HepG2 (cell line): Measurements from ENCODE around the gene CAMK2D. TPM values are rescaled to one million over a fixed set of nuclear protein-coding genes. Genes with fewer than 3 reads are reported as not detected.

Experiments used
- CBX1 ChIP-seq: IDR thresholded peaks from one replicate; pipeline ENCODE4 v1.6.1; 2016; ENCODE audit warnings: antibody characterized with exemption, low read depth
- CENPBD1 ChIP-seq: sonication (generic); formaldehyde crosslinking; IDR thresholded peaks from 2 replicates; pipeline ENCODE4 v1.8.0; 2022; ENCODE audit warnings: missing genetic modification reagents, low read depth, mild to moderate bottlenecking, borderline replicate concordance
- EHMT2 ChIP-seq: fragments of 200-600 bp; sonication (generic); IDR thresholded peaks from 2 replicates; pipeline ENCODE4 v1.7.0; 2017; ENCODE audit warnings: antibody characterized with exemption, low read depth, low read length, borderline replicate concordance
- HDAC2 ChIP-seq: sonication (generic); formaldehyde crosslinking; IDR thresholded peaks from 2 replicates; pipeline ENCODE4 v1.4.0; 2020; ENCODE audit warnings: missing genetic modification reagents
- IRF1 ChIP-seq: sonication (generic); formaldehyde crosslinking; IDR thresholded peaks from 2 replicates; pipeline ENCODE4 v1.4.0; 2020; ENCODE audit warnings: low read depth, mild to moderate bottlenecking, missing genetic modification reagents
- LBX2 ChIP-seq: sonication (generic); formaldehyde crosslinking; IDR thresholded peaks from 2 replicates; pipeline ENCODE4 v1.5.0; 2020; ENCODE audit warnings: missing genetic modification reagents, mild to moderate bottlenecking, borderline replicate concordance
- NFE2 ChIP-seq: sonication (generic); formaldehyde crosslinking; IDR thresholded peaks from 2 replicates; pipeline ENCODE4 v1.4.0; 2020; ENCODE audit warnings: missing genetic modification reagents
- PAWR ChIP-seq: sonication (generic); formaldehyde crosslinking; IDR thresholded peaks from 2 replicates; pipeline ENCODE4 v1.4.0; 2020; ENCODE audit warnings: missing genetic modification reagents, mild to moderate bottlenecking, borderline replicate concordance
- PPARG ChIP-seq: conservative IDR thresholded peaks from 2 replicates; pipeline ENCODE4 v1.6.1; 2016; ENCODE audit warnings: missing biosample characterization, missing genetic modification reagents
- RBM22 ChIP-seq: fragments of 200-400 bp; formaldehyde crosslinking; optimal IDR thresholded peaks from 2 replicates; pipeline ENCODE3; 2017; ENCODE audit warnings: mild to moderate bottlenecking, low read length, moderate library complexity
- RELA ChIP-seq: sonication (generic); formaldehyde crosslinking; IDR thresholded peaks from 2 replicates; pipeline ENCODE4 v1.4.0; 2020; ENCODE audit warnings: missing genetic modification reagents
- SIX1 ChIP-seq: sonication (generic); formaldehyde crosslinking; IDR thresholded peaks from 2 replicates; pipeline ENCODE4 v1.4.0; 2020; ENCODE audit warnings: missing genetic modification reagents, borderline replicate concordance
- SMAD1 ChIP-seq: sonication (generic); formaldehyde crosslinking; IDR thresholded peaks from 2 replicates; pipeline ENCODE4 v1.4.0; 2020; ENCODE audit warnings: missing genetic modification reagents, low read depth, mild to moderate bottlenecking, borderline replicate concordance
- SMARCC2 ChIP-seq: fragments of 450-650 bp; IDR thresholded peaks from 2 replicates; pipeline ENCODE4 v1.6.1; 2017; ENCODE audit warnings: antibody characterized with exemption, mild to moderate bottlenecking
- SPEN ChIP-seq: sonication (generic); formaldehyde crosslinking; IDR thresholded peaks from 2 replicates; pipeline ENCODE4 v1.5.1; 2020; ENCODE audit warnings: low read depth, mild to moderate bottlenecking, missing genetic modification reagents
- TRAFD1 ChIP-seq: sonication (generic); formaldehyde crosslinking; IDR thresholded peaks from 2 replicates; pipeline ENCODE4 v1.5.1; 2020; ENCODE audit warnings: missing genetic modification reagents, mild to moderate bottlenecking, borderline replicate concordance
- ZMYM4 ChIP-seq: sonication (generic); formaldehyde crosslinking; IDR thresholded peaks from 2 replicates; pipeline ENCODE4 v1.8.1; 2023; ENCODE audit warnings: mild to moderate bottlenecking, missing genetic modification reagents
- ZNF652 ChIP-seq: IDR thresholded peaks from 2 replicates; pipeline ENCODE4 v1.6.1; 2016; ENCODE audit warnings: low read depth, borderline replicate concordance
- ZNF704 ChIP-seq: sonication (generic); formaldehyde crosslinking; IDR thresholded peaks from 2 replicates; pipeline ENCODE4 v1.8.1; 2023; ENCODE audit warnings: mild to moderate bottlenecking, inconsistent platforms, moderate library complexity, missing genetic modification reagents, borderline replicate concordance
- ZNF773 ChIP-seq: sonication (generic); formaldehyde crosslinking; IDR thresholded peaks from 2 replicates; pipeline ENCODE4 v1.4.0; 2020; ENCODE audit warnings: missing genetic modification reagents, borderline replicate concordance
- ZNF784 ChIP-seq: sonication (generic); formaldehyde crosslinking; IDR thresholded peaks from 2 replicates; pipeline ENCODE4 v1.5.1; 2020; ENCODE audit warnings: missing genetic modification reagents, mild to moderate bottlenecking, borderline replicate concordance
- ZNF788 ChIP-seq: sonication (generic); formaldehyde crosslinking; IDR thresholded peaks from 2 replicates; pipeline ENCODE4 v1.5.0; 2020; ENCODE audit warnings: mild to moderate bottlenecking, missing genetic modification reagents, borderline replicate concordance
- ZNF790 ChIP-seq: sonication (generic); formaldehyde crosslinking; IDR thresholded peaks from 2 replicates; pipeline ENCODE4 v1.8.0; 2022; ENCODE audit warnings: missing genetic modification reagents, mild to moderate bottlenecking, borderline replicate concordance
- ZNF891 ChIP-seq: sonication (generic); formaldehyde crosslinking; IDR thresholded peaks from 2 replicates; pipeline ENCODE4 v1.5.0; 2020; ENCODE audit warnings: mild to moderate bottlenecking, missing genetic modification reagents
- ZZZ3 ChIP-seq: sonication (generic); formaldehyde crosslinking; IDR thresholded peaks from 2 replicates; pipeline ENCODE4 v1.4.0; 2020; ENCODE audit warnings: missing genetic modification reagents, mild to moderate bottlenecking, borderline replicate concordance
- polyA plus RNA-seq, 8 experiments: library from polyadenylated mRNA; depleted of rRNA in 3 of 8; stranded (reverse) in 7 of 8; unstranded in 1 of 8; fragments of >200 nt; fragmentation: Illumina TruSeq in 4 of 8; extraction: Trizol in 4 of 8; gene quantifications; 2 replicates each; pipeline versions ENCODE4 v1.2.1 to v1.2.3, GENCODE V29; 2011 to 2016; ENCODE audit warnings: low read depth in 4 of 8, missing spikeins in 1 of 8, mixed read lengths in 1 of 8; ENCODE audit not compliant: insufficient read depth in 1 of 8
- total RNA-seq, 5 experiments: library from RNA; depleted of rRNA; stranded (reverse); fragments of >200 nt; fragmentation: Illumina TruSeq; extraction: Trizol; gene quantifications; 2 replicates each; pipeline ENCODE4 v1.2.3, GENCODE V29; 2016; ENCODE audit warnings: low read depth in 1 of 5

Gene CAMK2D
- total and polyA plus RNA-seq, 2 of the 13 experiments (the other 11 are each of a cell fraction or from before 2014, with no cell fraction given): 18.0 to 65.4 TPM

GRCh38 chr4:113761620-113762185, at the start of gene CAMK2D (continued):
- 0 out of 2 replicates have a peak, but pooled peaks have one; percentile 33 for TF ChIP-seq ZNF773
- peak; percentile 63; the same call in 1 of the 2 replicates for TF ChIP-seq SPEN (CRISPR knock-in tag)
- TF ChIP-seq TRAFD1 (CRISPR knock-in tag): no peak
- TF ChIP-seq SIX1 (CRISPR knock-in tag): no peak
- TF ChIP-seq RBM22: peak; percentile 60
- TF ChIP-seq EHMT2: no peak
- TF ChIP-seq ZNF790 (CRISPR knock-in tag): no peak; the same call in 1 of the 2 replicates
- peak; percentile 80 for TF ChIP-seq ZNF788 (CRISPR knock-in tag)
- TF ChIP-seq ZNF652: no peak
- TF ChIP-seq ZZZ3 (CRISPR knock-in tag): peak; percentile 60; the same call in 1 of the 2 replicates
- 0 out of 2 replicates have a peak, but pooled peaks have one; percentile 5 for TF ChIP-seq ZNF704 (CRISPR knock-in tag)
- peak; percentile 52 for TF ChIP-seq CBX1
- no peak for TF ChIP-seq HDAC2
- TF ChIP-seq ZNF784: peak; percentile 72; the same call in 1 of the 2 replicates
- no peak for TF ChIP-seq NFE2 (CRISPR knock-in tag)
- TF ChIP-seq IRF1 (CRISPR knock-in tag): no peak
- TF ChIP-seq PAWR (CRISPR knock-in tag): no peak
- no peak for TF ChIP-seq RELA (CRISPR knock-in tag)
- TF ChIP-seq ZMYM4 (CRISPR knock-in tag): no peak; the same call in 1 of the 2 replicates
- TF ChIP-seq SMAD1 (CRISPR knock-in tag): no peak
- TF ChIP-seq CENPBD1 (CRISPR knock-in tag): no peak
- TF ChIP-seq LBX2 (CRISPR knock-in tag): no peak
- no peak for TF ChIP-seq SMARCC2
- 0 out of 2 replicates have a peak, but pooled peaks have one; percentile 71 for TF ChIP-seq ZNF891 (CRISPR knock-in tag)
- no peak for TF ChIP-seq PPARG
